HG02642 (cell line): Measurements from ENCODE around the gene TRAF2.

Experiments used
- ATAC-seq: cut with Tn5 transposase; IDR thresholded peaks from one replicate; pipeline ENCODE4 v1.9.1; 2021; ENCODE audit warnings: mild to moderate bottlenecking; ENCODE audit not compliant: unreplicated experiment, poor library complexity

Gene TRAF2

GRCh38 chr9:136928591-136928990 lies 42.3 kb downstream of the TRAF2 start:
- no peak for ATAC-seq

GRCh38 chr9:136930014-136930413 lies 43.7 kb downstream of the TRAF2 start:
- ATAC-seq = no peak

GRCh38 chr9:136931611-136932130 lies 45.4 kb downstream of the TRAF2 start:
- no peak for ATAC-seq

- no peak for ATAC-seq
Measured at GRCh38 chr9:136934277-136934676, 48.0 kb downstream of the TRAF2 start.

GRCh38 chr9:136935651-136936050 lies 49.3 kb downstream of the TRAF2 start:
- ATAC-seq = no peak

- no peak for ATAC-seq
Measured at GRCh38 chr9:136936645-136937170, 50.4 kb downstream of the TRAF2 start.

GRCh38 chr9:136937186-136938001 lies 51.1 kb downstream of the TRAF2 start:
- no peak for ATAC-seq

- ATAC-seq = no peak
Measured at GRCh38 chr9:136939431-136939995, 53.2 kb downstream of the TRAF2 start.

GRCh38 chr9:136939996-136940525 lies 53.7 kb downstream of the TRAF2 start:
- ATAC-seq = no peak

GRCh38 chr9:136940526-136941230 lies 54.4 kb downstream of the TRAF2 start:
- no peak for ATAC-seq

- no peak for ATAC-seq
Measured at GRCh38 chr9:136941231-136942111, 55.2 kb downstream of the TRAF2 start.

GRCh38 chr9:136942112-136942880 lies 56.0 kb downstream of the TRAF2 start:
- ATAC-seq = no peak

- ATAC-seq = no peak
Measured at GRCh38 chr9:136942881-136943230, 56.5 kb downstream of the TRAF2 start.

GRCh38 chr9:136943291-136944211 lies 57.2 kb downstream of the TRAF2 start:
- peak; percentile 2 for ATAC-seq

- peak; percentile 44 for ATAC-seq
Measured at GRCh38 chr9:136944212-136944518, 57.8 kb downstream of the TRAF2 start.

- peak; percentile 78 for ATAC-seq
Measured at GRCh38 chr9:136944519-136945332, 58.4 kb downstream of the TRAF2 start, which contains the start of the genes C8G and FBXW5. TSS of gene C8G (plus strand) at chr9:136945243. CDS start at chr9:136945321, 78 bp downstream. TSS of gene FBXW5 (minus strand) at chr9:136944738. CDS start at chr9:136944083, 655 bp downstream.
